ENCODE data around the gene SLC33A1. TPM values are rescaled to one million over a fixed set of nuclear protein-coding genes. Genes with fewer than 3 reads are reported as not detected.
A peak's percentile ranks its signal among the peaks of the same experiment; 100 is the strongest.
"Not testable (repeated sequence)": the region's sequence is repeated elsewhere in the genome, so short reads cannot be mapped to it uniquely, and the experiment has no call there.

Gene SLC33A1
- total and polyA plus RNA-seq, 2 donors from 2014 or later, result 16.1 to 36.8 TPM

- H3K27me3 ChIP-seq (ENCODE audit: control insufficient read depth, insufficient read depth, low read length), result no peaks in the 10 kb centered on the region
- peak in 1 of 5 donors; percentile 30 for DNase-seq
- no peak overlapping the region for H3K9ac ChIP-seq (ENCODE audit: low read length in 3 of 3)
- no peak overlapping the region for H3K27ac ChIP-seq (ENCODE audit: low read depth in 2 of 2, low read length in 2 of 2)
- peak; percentile 46 for FAIRE-seq
- peak; percentile 20 for TF ChIP-seq CTCF (IDR thresholded peaks at IDR 0.05; ENCODE audit: borderline replicate concordance, extremely low read depth, insufficient read depth)
- peak overlapping the region in 2 of 3 donors; percentile 15 to 44 for H3K4me3 ChIP-seq (ENCODE audit: low read length in 3 of 3)
- no peaks in the 10 kb centered on the region for H3K9me3 ChIP-seq (ENCODE audit: control insufficient read depth in 2 of 3, insufficient read depth in 1 of 3, low read length in 3 of 3)
- no peaks in the 10 kb centered on the region for H3K36me3 ChIP-seq (ENCODE audit: control insufficient read depth in 2 of 3, insufficient read depth in 3 of 3, low read length in 3 of 3)
- H3K4me1 ChIP-seq (ENCODE audit: control insufficient read depth in 2 of 3, insufficient read depth in 2 of 3, low read depth in 1 of 3, low read length in 3 of 3), result no peaks in the 10 kb centered on the region
- intact Hi-C loops (cut with DNase I), result no loop called here
Measured at GRCh38 chr3:155859859-155860258, 5.6 kb upstream of the SLC33A1 start.

- intact Hi-C loops (cut with DNase I), result no loop called here
- peak overlapping the region; percentile 70 to 96 (median 94) for H3K4me3 ChIP-seq (ENCODE audit: low read length in 3 of 3)
- peaks cover 0 to 11% (median 3%) of the 10 kb centered on the region in 3 donors for H3K4me1 ChIP-seq (ENCODE audit: control insufficient read depth in 2 of 3, insufficient read depth in 2 of 3, low read depth in 1 of 3, low read length in 3 of 3)
- DNase-seq (peak in 4 of 5 donors; percentile 25 to 86 (median 42)), FAIRE-seq (no peak)
- peak overlapping the region; percentile 85 to 98 (median 96) for H3K9ac ChIP-seq (ENCODE audit: low read length in 3 of 3)
- no peaks in the 10 kb centered on the region for H3K36me3 ChIP-seq (ENCODE audit: control insufficient read depth in 2 of 3, insufficient read depth in 3 of 3, low read length in 3 of 3)
- H3K27me3 ChIP-seq (ENCODE audit: control insufficient read depth, insufficient read depth, low read length), result no peaks in the 10 kb centered on the region
- peak overlapping the region; percentile 69 to 88 for H3K27ac ChIP-seq (ENCODE audit: low read depth in 2 of 2, low read length in 2 of 2)
- no peaks in the 10 kb centered on the region for H3K9me3 ChIP-seq (ENCODE audit: control insufficient read depth in 2 of 3, insufficient read depth in 1 of 3, low read length in 3 of 3)
- peak; percentile 1 for TF ChIP-seq CTCF (IDR thresholded peaks at IDR 0.05; ENCODE audit: borderline replicate concordance, extremely low read depth, insufficient read depth)
Measured at GRCh38 chr3:155853214-155854140, 750 bp downstream of the SLC33A1 start.

- peak overlapping the region; percentile 70 to 96 (median 94) for H3K4me3 ChIP-seq (ENCODE audit: low read length in 3 of 3)
- no peaks in the 10 kb centered on the region for H3K9me3 ChIP-seq (ENCODE audit: control insufficient read depth in 2 of 3, insufficient read depth in 1 of 3, low read length in 3 of 3)
- H3K4me1 ChIP-seq (ENCODE audit: control insufficient read depth in 2 of 3, insufficient read depth in 2 of 3, low read depth in 1 of 3, low read length in 3 of 3), result peaks cover 0 to 11% (median 3%) of the 10 kb centered on the region in 3 donors
- no peaks in the 10 kb centered on the region for H3K36me3 ChIP-seq (ENCODE audit: control insufficient read depth in 2 of 3, insufficient read depth in 3 of 3, low read length in 3 of 3)
- H3K27ac ChIP-seq (ENCODE audit: low read depth in 2 of 2, low read length in 2 of 2), result no peak overlapping the region
- intact Hi-C loops (cut with DNase I), result no loop called here
- no peaks in the 10 kb centered on the region for H3K27me3 ChIP-seq (ENCODE audit: control insufficient read depth, insufficient read depth, low read length)
- FAIRE-seq, result no peak
- H3K9ac ChIP-seq (ENCODE audit: low read length in 3 of 3), result peak overlapping the region; percentile 81 to 96 (median 85)
- no peak for TF ChIP-seq CTCF (IDR thresholded peaks at IDR 0.05; ENCODE audit: borderline replicate concordance, extremely low read depth, insufficient read depth)
- no peak for DNase-seq
Measured at GRCh38 chr3:155852341-155852740, 1.9 kb downstream of the SLC33A1 start.

GRCh38 chr3:155849404-155849803 is 4.8 kb downstream of the SLC33A1 start:
- Histone ChIP-seq H3K4me3 (ENCODE audit: low read length in 3 of 3) (peak overlapping the region in 1 of 3 donors; percentile 21), H3K4me1 (ENCODE audit: control insufficient read depth in 2 of 3, insufficient read depth in 2 of 3, low read depth in 1 of 3, low read length in 3 of 3) (peaks cover 0 to 12% (median 3%) of the 10 kb centered on the region in 3 donors)
- H3K9me3 ChIP-seq (ENCODE audit: control insufficient read depth in 2 of 3, insufficient read depth in 1 of 3, low read length in 3 of 3); H3K27ac ChIP-seq (ENCODE audit: low read depth in 2 of 2, low read length in 2 of 2); H3K36me3 ChIP-seq (ENCODE audit: control insufficient read depth in 2 of 3, insufficient read depth in 3 of 3, low read length in 3 of 3); DNase-seq; H3K27me3 ChIP-seq (ENCODE audit: control insufficient read depth, insufficient read depth, low read length); H3K9ac ChIP-seq (ENCODE audit: low read length in 3 of 3); intact Hi-C loops (cut with DNase I); FAIRE-seq: not testable (repeated sequence)
